Mesendoderm (in vitro differentiated cells): ENCODE measurements around the gene TRAF3IP3.

Experiments used
- DNase-seq: peaks from one replicate; pipeline ENCODE4 v3.0.0; 2013
- H2AK5ac ChIP-seq: 2 replicates; pipeline ENCODE4 v1.6.1; 2013; ENCODE audit warnings: low read length, inconsistent platforms
- H2BK120ac ChIP-seq: 2 replicates; pipeline ENCODE4 v1.6.1; 2013; ENCODE audit warnings: low read depth, mild to moderate bottlenecking, low read length, moderate library complexity, mixed read lengths
- H2BK15ac ChIP-seq: replicated peaks from 2 replicates; pipeline ENCODE4 v1.6.1; 2013; ENCODE audit warnings: low read depth, mild to moderate bottlenecking, moderate library complexity
- H2BK5ac ChIP-seq: 2 replicates; pipeline ENCODE4 v1.6.1; 2013; ENCODE audit warnings: low read length, inconsistent platforms
- H3K18ac ChIP-seq: 2 replicates; pipeline ENCODE4 v1.6.1; 2013; ENCODE audit warnings: mild to moderate bottlenecking, low read length, mixed read lengths
- H3K23ac ChIP-seq: one replicate; pipeline ENCODE4 v1.6.1; 2013; ENCODE audit warnings: low read length
- H3K27ac ChIP-seq: 2 replicates; pipeline ENCODE4 v1.5.1; 2013; ENCODE audit warnings: low read depth, mild to moderate bottlenecking, inconsistent platforms, low read length, moderate library complexity
- H3K27me3 ChIP-seq: 2 replicates; pipeline ENCODE4 v1.6.1; 2013; ENCODE audit warnings: low read length, control low read depth, mild to moderate bottlenecking, inconsistent platforms; ENCODE audit not compliant: insufficient read depth, poor library complexity
- H3K36me3 ChIP-seq: 2 replicates; pipeline ENCODE4 v1.6.1; 2013; ENCODE audit warnings: low read length, inconsistent platforms; ENCODE audit not compliant: control insufficient read depth, insufficient read depth
- H3K4ac ChIP-seq: one replicate; pipeline ENCODE4 v1.6.1; 2013; ENCODE audit warnings: low read depth, mild to moderate bottlenecking, low read length, moderate library complexity
- H3K4me1 ChIP-seq: 2 replicates; pipeline ENCODE4 v1.6.1; 2013; ENCODE audit warnings: low read depth, low read length, inconsistent platforms; ENCODE audit not compliant: control insufficient read depth
- H3K4me2 ChIP-seq: 2 replicates; pipeline ENCODE4 v1.6.1; 2013; ENCODE audit warnings: low read length
- H3K4me3 ChIP-seq: 2 replicates; pipeline ENCODE4 v1.5.1; 2013; ENCODE audit warnings: mild to moderate bottlenecking, low read length
- H3K56ac ChIP-seq: one replicate; pipeline ENCODE4 v1.6.1; 2013; ENCODE audit warnings: low read length
- H3K79me1 ChIP-seq: 2 replicates; pipeline ENCODE4 v1.6.1; 2013; ENCODE audit warnings: low read length, inconsistent platforms
- H3K79me2 ChIP-seq: 2 replicates; pipeline ENCODE4 v1.6.1; 2013; ENCODE audit warnings: mild to moderate bottlenecking, low read length; ENCODE audit not compliant: control insufficient read depth, insufficient read depth
- H3K9ac ChIP-seq: 2 replicates; pipeline ENCODE4 v1.6.1; 2013; ENCODE audit warnings: low read length, inconsistent platforms
- H4K5ac ChIP-seq: one replicate; pipeline ENCODE4 v1.6.1; 2013; ENCODE audit warnings: low read length
- H4K8ac ChIP-seq: one replicate; pipeline ENCODE4 v1.6.1; 2013; ENCODE audit warnings: low read depth, mild to moderate bottlenecking, control low read depth, low read length, moderate library complexity
- WGBS: extraction: QIAGEN DNeasy Blood & Tissue Kit; methylation state at CpG from one replicate; pipeline ENCODE4 v1.1.7; 2013; ENCODE audit warnings: low lambda C conversion rate, missing lambda C conversion rate; ENCODE audit not compliant: insufficient coverage; ENCODE audit errors: extremely low coverage; 5-methylcytosine and 5-hydroxymethylcytosine counted together

Gene TRAF3IP3

DNA sequence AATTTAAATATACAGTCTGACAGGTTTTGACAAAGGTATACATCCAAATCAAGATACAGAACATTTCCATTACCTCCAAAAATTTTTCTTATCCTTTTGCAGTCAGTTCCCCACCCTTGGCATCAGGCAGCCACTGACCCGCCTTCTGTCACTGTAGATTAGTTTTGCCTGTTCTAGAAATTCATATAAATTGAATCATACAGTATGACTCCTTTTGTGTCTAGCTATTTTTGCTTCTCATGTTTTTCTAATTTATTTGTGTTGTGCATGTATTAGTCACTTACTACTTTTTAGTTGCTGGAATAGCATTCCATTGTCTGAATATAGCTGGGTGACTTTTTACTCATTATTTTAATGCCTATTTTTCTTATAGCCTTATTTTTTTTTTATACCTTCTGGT is 75.8 kb downstream of the TRAF3IP3 start:
- Histone ChIP-seq H3K79me2 (peaks cover 3% of the 10 kb centered on the region), H3K4me1 (no peaks in the 10 kb centered on the region), H2BK120ac (no peak overlapping the region), H3K56ac (no peak overlapping the region), H3K4ac (no peak overlapping the region), H3K27ac (no peak overlapping the region), H3K27me3 (no peaks in the 10 kb centered on the region), H4K5ac (no peak overlapping the region), H3K36me3 (peaks cover 9% of the 10 kb centered on the region), H3K18ac (no peak overlapping the region), H3K4me3 (no peak overlapping the region), H3K4me2 (no peak overlapping the region), H3K9ac (no peak overlapping the region), H2BK5ac (no peak overlapping the region), H4K8ac (no peak overlapping the region), H3K79me1 (no peaks in the 10 kb centered on the region), H2BK15ac (no peak overlapping the region), H3K23ac (no peak overlapping the region), H2AK5ac (no peak overlapping the region)
- WGBS, result no CpG with 5 or more reads among the region's 1 CpG
- DNase-seq, result no peak
